ENCODE results near the gene PDE3B.

DNA sequence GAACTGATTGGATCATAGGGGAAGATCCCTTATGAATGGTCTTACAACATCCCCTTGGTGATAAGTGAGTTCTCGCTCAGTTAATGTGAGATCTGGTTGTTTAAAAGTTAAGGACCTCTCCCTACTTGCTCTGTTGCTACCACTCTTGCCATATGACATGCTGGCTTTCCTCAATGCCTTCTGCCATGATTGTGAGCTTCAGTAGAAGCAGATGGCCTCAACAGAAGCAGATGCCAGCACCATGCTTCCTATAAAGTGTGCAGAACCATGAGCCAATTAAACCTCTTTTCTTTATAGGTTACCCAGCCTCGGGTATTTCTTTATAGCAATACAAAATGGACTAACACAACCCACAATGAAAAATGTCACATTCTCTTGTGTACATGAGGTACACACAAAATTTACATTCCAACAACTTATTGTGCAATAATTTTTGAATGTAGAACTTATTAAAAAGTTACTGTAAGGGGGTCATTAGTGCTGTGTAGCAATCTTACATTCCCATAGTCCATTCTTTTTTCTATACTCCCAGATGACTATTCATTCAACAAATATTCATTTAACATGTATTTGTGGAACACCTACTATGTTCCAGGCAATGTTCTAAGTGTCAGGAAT lies 238.1 kb downstream of the PDE3B start:
- TF ChIP-seq POLR2AphosphoS5 (IDR thresholded peaks at IDR 0.05) (no peak), POLR2A (IDR thresholded peaks at IDR 0.05) (no peak)
- TF ChIP-seq, protein P1, sequence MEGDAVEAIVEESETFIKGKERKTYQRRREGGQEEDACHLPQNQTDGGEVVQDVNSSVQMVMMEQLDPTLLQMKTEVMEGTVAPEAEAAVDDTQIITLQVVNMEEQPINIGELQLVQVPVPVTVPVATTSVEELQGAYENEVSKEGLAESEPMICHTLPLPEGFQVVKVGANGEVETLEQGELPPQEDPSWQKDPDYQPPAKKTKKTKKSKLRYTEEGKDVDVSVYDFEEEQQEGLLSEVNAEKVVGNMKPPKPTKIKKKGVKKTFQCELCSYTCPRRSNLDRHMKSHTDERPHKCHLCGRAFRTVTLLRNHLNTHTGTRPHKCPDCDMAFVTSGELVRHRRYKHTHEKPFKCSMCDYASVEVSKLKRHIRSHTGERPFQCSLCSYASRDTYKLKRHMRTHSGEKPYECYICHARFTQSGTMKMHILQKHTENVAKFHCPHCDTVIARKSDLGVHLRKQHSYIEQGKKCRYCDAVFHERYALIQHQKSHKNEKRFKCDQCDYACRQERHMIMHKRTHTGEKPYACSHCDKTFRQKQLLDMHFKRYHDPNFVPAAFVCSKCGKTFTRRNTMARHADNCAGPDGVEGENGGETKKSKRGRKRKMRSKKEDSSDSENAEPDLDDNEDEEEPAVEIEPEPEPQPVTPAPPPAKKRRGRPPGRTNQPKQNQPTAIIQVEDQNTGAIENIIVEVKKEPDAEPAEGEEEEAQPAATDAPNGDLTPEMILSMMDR (IDR thresholded peaks at IDR 0.05): no peak

All from breast epithelium (tissue), 3 donors.